GM13977 (cell line): Measurements from ENCODE around the gene DUSP28.

Source experiments
- DNase-seq: peaks from one replicate; pipeline ENCODE4 v3.0.0; 2012; ENCODE audit warnings: low spot score
- CTCF ChIP-seq: IDR thresholded peaks from 2 replicates; pipeline ENCODE4 v1.5.1; 2012; ENCODE audit warnings: mild to moderate bottlenecking, control low read depth; ENCODE audit not compliant: insufficient read depth; ENCODE audit errors: extremely low read depth, missing control alignments
- in situ Hi-C: fragments of 300-500 bp; cut with MboI; formaldehyde crosslinking; loops from one replicate; pipeline ENCODE4 v1.12.0; 2022; ENCODE audit warnings: low sequenced_read_pairs, low pct_unique_long_range_greater_than_20kb, mixed read lengths, inconsistent platforms; ENCODE audit not compliant: unreplicated experiment

DUSP28 gene

GRCh38 chr2:240527153-240527750 lies 32.9 kb upstream of the DUSP28 start:
- TF ChIP-seq CTCF: no peak
- no peak for DNase-seq
- in situ Hi-C loops: no loop called here

- in situ Hi-C loops: no loop called here
- DNase-seq: no peak
- TF ChIP-seq CTCF: no peak
These were observed 31.6 kb upstream of the DUSP28 start for GRCh38 chr2:240528406-240529040.

- TF ChIP-seq CTCF: no peak
- in situ Hi-C loops: no loop called here
- no peak for DNase-seq
These were observed 30.7 kb upstream of the DUSP28 start for GRCh38 chr2:240529344-240529999.

- DNase-seq: no peak
- TF ChIP-seq CTCF: no peak
- in situ Hi-C loops: no loop called here
These were observed 30.0 kb upstream of the DUSP28 start for GRCh38 chr2:240530181-240530580.

- in situ Hi-C loops: no loop called here
- TF ChIP-seq CTCF: no peak
- DNase-seq: no peak
These were observed 29.1 kb upstream of the DUSP28 start for GRCh38 chr2:240531038-240531437.

GRCh38 chr2:240532031-240532775 lies 28.0 kb upstream of the DUSP28 start:
- DNase-seq: no peak
- TF ChIP-seq CTCF: no peak
- in situ Hi-C loops: no loop called here
